Stimulated activated CD4-positive, alpha-beta T cell treated with anti-CD3 and anti-CD28 coated beads, TNF-alpha, amount 100 ng/mL, for 48 hours (primary cell): ENCODE data around the gene SLC4A11.
"Not testable (repeated sequence)": the region's sequence is repeated elsewhere in the genome, so short reads cannot be mapped to it uniquely, and the experiment has no call there.

Experiments used
- DNase-seq, 3 donors: peaks; one replicate each; pipeline ENCODE4 v3.0.0-alpha.2; 2020; ENCODE audit warnings: low read depth in 3 of 3

SLC4A11 gene

DNA sequence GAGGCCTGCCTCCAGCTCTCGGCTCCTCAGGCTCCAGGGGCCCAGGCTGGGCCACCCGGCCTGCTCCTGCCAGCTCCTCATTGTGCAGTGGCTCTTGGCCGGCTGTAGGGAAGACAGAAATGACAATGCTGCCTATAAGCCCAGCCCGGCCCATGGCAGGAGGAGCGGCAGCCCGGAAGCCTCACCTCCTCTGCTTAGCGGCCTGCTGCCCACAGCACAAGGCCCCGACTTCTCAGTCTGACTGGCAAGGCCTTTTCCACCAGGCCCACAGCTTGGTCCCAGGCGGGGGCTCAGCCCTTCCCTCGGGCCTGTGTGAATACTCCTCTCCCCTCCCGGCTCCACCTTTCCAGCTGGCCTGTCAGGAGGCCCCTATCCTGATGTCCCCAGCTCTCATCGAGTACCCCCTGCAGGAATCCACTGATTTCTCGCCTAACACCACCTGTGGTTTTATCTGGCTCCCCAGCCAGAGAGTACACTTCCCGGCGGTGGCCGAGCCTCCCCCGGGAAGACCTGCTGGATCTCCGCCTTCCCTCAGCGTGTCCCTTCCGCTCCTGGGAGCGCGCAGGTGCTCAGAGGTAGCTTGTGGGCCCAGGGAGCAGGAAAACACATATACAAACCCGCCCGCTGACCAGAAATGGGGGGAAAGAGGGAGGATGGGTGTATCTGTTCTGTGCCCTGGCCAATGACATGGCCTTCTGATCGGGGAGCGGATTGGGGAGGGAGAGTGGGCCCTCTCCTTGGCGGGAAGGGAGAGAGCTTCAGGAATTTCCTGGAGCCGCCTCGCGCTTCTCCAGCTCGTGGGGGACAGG, 35.5 kb downstream of the SLC4A11 start:
- no peak for DNase-seq

DNA sequence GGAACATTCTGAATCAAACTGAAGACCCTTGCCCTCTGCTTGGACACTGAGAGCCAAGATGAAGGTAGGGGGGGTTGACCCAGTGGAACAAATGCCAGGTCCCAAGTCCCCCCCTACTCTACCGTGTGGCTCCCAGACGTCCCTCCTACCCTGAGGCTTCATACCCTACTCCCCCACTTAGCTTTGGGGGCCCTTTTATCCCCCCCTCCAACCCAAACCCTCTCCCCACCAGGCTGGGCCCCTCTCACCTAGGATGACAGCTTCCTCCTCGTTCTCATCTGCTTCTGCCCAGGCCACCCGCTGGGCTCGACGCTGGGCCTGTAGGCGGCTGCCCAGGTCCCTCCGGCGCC, 36.0 kb downstream of the SLC4A11 start:
- DNase-seq: no peak

DNA sequence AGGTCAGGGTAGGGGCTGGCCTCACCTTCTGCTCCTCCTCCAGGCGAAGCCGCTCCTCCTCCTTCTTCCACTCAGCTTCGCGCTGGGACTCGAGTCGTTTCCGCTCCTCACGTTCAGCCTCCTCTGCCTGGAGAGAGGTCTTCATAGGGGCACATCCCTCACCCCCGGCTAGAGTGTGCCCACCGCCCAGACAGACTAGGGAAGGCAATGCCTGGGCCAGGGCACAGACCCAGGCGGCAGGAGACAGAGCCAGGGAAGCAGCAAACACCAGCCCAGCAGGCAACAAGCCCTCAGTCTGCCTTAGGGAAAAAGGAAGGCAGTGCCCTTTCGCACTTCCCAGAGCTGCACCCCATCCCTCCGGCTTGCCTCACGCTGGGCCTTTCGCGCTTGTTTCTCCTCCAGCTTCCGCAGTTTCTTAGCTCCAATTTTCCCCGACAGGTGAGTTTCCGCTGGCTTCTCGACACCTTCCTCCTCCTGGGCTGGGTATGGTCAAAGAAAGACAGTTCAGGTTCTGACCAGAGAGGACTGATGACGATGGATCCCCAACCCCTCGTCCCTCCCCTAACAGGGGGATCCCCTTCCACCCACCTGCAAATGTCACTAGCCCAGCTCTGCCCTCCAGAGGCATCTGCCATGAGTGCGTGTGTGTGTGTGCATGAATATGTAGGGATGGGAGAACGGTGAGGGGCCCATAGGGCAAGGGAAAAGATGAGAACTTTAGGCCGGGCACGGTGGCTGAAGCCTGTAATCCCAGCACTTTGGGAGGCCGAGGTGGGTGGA, 38.8 kb downstream of the SLC4A11 start:
- no peak for DNase-seq

DNA sequence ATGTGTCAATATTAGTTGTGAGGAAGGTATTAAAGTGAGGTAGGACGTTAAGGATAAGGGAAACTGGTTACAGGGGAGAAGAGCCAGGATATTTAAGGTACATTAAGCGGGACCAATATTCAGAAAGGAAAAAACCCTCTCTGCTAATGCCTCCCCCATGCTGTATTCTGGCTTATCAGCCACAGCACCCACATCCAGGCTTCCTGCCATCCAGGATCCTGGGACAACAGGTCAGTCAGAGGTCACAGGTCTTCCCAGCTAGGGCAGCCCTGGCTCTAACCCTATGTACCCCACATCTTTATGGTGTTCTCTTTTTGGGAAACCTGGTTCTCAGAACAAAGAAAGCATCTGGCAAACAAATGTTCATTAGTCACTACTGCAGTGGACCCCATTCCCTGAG, 39.8 kb downstream of the SLC4A11 start:
- no peak for DNase-seq

DNA sequence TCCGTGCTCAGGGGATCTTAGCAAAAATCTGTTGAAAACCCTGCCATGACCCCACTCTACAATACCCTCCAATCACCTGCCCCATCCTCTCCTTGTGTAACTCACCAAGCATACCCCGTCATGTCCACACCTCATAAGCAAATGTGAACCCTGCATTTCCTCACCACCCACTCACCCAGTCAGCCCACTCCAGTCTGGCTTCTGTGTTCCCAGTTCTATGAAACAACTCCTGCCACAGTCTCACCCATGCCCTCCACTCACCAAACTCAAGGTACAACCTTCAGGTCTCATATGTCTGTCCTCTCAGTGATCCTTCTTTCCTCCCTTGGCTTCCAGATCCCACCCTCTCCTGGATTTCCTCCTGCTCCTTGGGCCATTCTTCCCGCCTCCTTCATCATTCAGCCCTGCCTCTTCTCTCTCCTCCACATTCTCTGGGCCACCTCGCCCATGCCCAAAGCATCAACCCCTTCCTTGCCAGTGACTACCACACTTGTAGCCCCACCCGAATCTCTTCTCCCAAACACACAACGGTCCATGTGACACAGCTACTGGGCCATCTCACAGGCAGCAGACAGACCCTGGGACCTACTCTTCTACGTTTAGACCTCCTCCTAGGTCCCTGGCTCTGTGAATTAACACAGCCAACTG, 43.3 kb downstream of the SLC4A11 start:
- no peak for DNase-seq

DNA sequence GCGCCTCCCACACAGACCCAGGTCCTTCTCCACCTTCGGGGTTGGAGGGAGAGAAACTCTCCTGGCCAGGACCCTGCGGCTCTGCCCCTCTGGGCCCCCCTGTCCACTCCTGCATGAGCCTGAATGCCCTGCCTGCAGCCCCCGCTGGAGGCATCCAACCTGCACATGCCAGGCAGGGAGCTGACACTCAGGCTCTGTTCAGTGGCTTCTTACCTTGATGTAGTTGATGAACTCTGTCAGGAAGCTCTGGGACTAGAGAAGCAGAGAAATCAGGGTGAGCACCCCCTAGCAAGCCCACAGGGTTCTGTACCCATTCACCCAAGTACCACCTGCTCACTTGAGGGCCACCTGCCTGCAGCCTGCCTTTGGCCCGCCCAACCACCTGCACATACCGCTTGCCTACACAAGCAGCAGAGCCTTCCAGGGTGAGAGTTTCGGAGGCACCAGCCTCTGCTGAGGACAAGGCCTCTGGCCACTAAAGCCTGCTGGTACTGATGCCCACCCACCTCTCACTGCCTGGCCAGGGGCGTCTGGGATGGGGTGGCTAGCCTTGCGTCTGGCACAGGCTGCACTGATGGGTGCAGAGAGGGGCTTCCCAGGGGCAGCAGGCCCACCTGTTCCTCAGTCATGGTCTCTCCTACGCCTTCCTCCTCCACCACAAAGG, 44.2 kb downstream of the SLC4A11 start:
- DNase-seq: no peak

DNA sequence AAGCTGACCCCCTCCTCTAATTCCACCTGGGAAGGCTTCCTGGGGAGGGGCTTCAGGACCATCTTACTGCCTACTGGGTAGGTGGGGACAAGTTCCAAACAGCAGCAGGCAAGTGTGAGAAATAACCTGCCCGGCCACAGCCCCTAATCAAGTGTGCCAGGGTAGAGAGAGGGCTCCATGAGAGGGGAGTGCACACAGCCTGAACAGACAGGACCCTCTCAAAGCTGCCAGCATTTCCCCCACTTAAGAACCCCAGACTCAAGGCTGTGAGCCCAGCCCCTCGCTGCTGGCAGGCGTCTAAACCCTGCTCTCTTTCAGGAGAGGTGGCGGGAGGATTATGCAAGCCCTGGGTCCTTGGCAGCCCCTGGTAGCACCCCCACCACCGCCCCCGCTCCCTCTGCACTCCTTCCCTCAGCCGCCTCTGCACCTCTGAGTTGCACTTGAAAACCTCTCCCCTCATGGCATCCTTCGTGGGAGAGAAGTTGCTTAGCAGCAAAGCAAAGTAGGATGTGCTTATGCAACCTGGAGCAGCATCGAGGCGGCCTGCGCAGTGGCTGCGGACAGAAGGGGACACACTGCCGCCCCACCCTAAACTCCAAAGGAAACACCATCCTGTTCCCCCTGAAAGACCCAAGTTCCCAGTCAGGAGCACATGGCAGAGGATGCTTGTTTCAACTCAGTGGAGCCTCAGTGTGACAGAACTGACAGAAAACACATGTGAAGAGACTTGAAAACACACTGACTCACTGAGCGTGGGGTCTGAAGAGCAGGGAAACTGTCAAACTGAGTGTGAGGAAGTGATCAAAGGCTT, 45.0 kb downstream of the SLC4A11 start:
- DNase-seq: no peak

DNA sequence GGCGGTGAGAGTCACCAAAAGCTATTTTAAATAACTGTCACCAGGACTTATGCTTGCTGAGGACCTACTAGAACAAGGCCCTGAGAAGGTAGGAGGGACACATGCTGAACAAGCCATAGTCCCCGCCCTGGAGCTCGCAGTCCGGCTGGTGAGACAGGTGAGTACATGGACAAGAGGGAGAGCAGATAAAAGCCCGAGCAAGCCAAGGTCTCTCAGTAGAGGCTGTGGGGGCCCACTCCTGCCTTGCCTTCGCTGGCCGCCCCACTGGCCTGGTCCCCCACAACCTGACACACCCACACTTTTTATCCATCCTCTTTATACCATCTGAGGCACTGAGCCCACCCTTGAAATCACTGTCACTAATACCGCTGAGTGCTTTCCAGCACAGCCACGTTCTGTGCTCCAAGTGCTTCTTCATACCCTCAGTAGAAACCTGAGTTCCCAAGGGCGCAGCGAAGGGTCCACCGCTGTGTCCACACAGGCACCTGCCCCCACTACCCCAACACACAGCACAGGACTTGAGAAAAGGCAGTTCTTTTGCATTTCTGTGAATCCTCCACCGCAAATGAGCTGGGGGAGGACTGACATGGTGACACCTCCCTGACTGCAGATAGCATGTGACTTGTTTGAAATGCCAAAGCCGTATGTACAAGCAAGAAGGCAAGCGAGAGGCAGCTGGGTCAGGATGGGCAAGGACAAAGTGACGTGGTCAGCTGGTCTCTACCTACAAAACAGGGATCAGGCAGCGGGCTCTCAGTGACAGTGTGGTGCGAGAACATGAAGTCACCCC, 46.6 kb downstream of the SLC4A11 start:
- no peak for DNase-seq

DNA sequence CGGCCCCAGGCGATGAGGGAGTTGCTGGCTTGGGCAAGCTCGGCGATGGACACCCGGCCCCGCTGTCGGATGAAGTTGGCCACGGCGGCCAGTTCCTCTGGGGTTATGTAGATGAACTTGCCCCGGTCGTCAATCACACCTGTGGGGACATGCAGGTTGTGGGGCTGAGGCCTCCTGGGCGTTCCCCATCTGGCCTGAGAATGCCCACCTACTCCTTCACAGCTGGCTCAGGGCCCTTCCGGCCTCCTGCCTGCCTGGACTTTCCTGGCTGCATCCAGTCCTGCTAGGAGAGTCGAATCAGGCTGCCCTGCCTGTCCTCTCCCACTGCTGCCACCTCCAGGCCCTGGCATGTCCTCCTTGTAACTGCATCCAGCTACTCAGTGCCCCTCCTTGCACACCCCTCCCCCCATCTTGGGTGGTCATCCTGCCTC, 48.3 kb downstream of the SLC4A11 start:
- no peak for DNase-seq

DNA sequence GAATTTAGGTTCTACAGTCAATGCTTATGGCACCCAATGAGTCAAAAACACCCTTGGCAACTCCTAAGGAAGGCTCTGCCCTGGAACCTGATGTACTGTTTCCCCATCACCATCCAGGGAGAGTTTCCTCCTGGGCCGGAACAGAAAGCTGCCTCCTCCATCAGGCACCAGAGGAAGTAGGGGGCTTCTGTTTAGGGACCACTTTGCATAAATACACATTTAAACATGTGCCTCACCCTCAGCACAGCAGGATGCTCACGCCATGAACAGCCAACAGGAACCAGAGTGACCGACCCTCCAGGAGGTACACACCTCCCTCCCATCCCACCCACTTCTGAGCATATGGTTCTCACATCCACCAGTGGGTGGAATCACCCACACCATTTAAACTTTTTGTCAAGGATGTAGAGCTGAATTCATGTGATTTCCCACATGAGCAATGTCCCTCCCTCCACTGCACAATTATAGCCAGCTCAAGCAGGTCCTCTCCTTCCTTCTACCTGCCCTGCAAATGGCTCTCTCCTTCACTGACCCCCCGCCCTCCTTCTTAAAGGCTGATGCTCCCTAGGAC, 49.3 kb downstream of the SLC4A11 start:
- DNase-seq: no peak

DNA sequence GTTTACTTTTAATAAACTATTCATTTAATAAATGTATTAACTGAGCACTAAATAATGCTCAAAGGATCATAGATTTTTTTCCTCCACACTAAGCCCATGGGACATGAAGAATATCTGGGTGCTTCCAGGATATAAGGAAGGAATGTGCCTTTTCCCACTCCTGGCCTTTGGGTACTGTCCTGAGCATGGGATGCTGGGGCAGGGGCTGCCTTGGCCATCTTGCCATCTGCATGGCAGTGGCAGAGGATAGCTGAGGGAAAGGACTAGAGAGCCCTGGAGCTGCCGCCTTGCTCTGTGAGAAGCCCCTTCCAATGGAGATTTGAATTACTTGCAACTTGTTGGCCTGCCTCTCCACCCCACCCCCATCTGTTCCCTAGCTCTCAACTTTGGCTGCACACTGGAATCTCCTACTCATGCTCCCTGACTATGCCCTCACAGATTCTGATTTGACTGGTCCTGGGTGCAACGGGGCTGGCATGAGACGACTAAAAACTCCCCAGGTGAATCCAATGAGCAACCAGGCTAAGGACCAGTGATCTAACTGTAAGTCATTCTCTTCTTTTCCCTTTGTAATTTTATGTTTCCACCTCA, 50.1 kb downstream of the SLC4A11 start:
- no peak for DNase-seq

DNA sequence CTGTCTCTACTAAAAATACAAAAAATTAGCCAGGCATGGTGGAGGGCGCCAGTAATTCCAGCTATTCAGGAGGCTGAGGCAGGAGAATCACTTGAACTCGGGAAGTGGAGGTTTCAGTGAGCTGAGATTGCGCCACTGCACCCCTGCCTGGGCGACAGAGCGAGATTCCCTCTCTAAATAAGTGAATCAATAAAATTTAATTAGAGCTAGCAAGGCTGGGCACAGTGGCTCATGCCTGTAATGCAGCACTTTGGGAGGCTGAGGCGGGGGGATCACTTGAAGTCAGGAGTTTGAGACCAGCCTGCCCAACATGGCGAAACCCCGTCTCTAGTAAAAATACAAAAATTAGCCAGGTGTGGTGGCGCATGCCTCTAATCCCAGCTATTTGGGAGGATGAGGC, 51.1 kb downstream of the SLC4A11 start:
- DNase-seq: not testable (repeated sequence)

DNA sequence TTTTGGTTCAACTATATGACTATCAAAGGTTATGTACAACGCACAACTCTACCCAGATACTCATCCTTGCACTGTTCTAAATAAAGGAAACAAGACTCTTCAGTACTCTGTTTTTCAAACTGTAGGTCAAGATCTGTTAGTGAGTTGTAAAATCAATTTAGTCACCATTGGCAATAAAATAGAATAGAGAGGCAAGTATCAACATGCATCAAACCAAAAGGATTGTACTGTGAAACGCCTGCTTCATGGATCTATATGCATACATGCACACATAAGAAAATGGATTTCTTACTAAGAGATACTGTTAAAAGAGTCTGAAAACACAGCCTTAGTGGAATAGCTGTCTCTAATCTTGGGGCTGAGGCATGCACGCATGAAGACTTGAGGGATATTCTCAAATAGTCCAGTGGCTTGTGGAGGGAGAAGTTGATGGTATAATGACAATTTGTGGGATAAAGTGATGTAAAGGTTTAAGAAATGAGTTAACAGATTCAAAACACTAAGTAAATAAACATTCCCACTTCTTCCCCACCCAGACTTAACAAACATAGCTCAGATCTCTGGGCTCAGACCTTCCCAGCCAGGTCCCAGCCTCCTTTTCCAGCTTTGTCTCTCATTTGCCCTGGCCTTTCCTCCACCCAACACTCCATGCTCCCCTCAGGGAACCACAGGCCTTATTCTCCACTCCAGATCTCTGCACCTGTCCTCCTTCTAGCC, 54.9 kb downstream of the SLC4A11 start:
- DNase-seq: no peak

DNA sequence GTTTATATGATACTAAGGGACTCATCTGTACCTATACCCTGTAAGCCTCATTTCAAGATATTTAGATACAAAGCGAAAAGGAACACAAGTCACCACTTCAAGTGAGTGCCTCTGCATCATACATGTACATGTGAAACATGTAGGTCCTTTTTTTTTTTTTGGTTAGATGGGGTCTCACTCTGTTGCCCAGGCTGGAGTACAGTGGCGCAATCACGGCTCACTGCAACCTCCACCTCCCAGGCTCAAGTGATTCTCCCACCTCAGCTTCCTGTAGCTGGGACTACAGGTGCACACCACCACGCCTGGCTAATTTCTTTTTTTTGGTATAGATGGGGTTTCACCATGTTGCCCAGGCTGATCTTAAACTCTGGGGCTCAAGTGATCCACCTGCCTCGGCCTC, 56.6 kb downstream of the SLC4A11 start:
- not testable (repeated sequence) for DNase-seq

DNA sequence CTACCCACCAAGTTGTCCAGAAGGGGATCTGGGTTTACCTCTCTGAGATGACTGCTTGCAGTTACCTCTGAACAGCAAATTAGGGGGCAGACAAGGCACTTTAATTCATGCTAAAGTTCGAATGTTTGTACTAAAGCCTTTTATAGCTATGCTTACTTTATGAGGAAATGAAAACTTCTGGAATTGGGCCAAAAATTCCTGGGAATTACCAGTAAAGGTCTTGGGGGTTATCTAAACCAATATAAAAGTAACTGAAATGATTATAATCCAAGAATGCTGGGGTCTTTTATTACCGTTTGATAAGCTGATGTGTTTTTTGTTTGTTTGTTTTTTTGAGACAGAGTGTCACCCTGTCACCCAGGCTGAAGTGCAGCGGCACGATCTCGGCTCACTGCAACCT, 57.7 kb downstream of the SLC4A11 start:
- DNase-seq: no peak

DNA sequence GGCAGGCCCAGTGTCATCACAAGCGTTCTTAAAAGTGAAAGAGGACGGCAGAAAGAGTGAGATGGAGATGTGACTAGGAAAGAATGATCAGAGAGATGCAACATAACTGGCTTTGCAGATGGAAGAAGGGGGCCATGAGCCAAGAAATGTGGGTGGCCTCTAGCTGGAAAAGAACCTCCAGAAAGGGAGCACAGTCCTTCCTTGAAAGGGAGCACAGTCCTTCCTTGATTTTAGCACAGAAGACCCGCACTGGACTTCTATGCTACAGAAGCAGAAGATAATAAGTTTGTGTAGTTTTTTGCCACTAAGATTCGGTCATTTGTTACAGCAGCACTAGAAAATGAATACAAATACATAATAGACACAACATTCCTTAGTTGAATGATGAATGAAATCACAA, 58.7 kb downstream of the SLC4A11 start:
- DNase-seq: no peak

DNA sequence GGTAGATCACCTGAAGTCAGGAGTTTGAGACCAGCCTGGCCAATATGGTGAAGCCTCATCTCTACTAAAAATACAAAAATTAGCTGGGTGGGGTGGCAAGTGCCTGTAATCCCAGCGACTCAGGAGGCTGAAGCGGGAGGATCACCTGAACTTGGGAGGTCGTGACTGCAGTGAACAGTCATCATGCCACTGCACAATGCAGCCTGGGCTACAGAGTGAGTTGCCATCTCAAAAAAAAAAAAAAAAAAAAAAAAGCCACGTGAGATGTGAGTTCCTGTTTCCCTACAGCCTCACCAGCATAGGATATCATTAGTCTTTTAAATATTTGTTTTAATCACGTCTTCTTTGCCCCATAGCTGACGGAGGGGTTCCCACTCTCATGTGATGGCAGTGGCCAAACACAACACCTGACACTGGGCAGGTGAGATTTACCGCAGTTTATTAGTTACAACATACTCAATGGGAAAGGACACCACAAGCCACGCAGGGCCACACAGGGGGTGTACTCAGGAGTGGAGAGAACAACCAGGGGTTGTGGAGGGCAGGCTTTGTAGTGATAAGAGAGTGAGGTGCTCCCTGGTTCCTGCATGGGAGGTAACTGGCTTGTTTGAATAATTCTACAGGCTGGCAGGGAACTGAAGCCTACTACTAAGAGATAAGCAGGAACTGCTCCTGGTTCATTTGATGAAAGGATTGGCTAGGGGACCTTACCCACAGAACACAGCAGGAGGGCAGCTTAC, 61.1 kb downstream of the SLC4A11 start:
- no peak for DNase-seq
